Tibial artery (tissue), 4 donors: ENCODE results near the gene FBXO9.

Source experiments
- DNase-seq, 2 donors: peaks; one replicate each; pipeline ENCODE4 v3.0.0-alpha.2; 2019
- H3K27ac ChIP-seq, 2 donors: fragments of 200-600 bp; sonication (generic) in 1 of 2; 1 replicate in 1 of 2; 2 replicates in 1 of 2; pipeline ENCODE4 v1.5.1; 2018 to 2019; ENCODE audit warnings: mild to moderate bottlenecking in 1 of 2
- H3K27me3 ChIP-seq, 2 donors: fragments of 200-600 bp; sonication (generic) in 1 of 2; one replicate each; pipeline versions ENCODE4 v1.5.1 to v1.6.0; 2016 to 2019
- H3K36me3 ChIP-seq, 3 donors: fragments of 200-600 bp; sonication (generic) in 2 of 3; one replicate each; pipeline ENCODE4 v1.5.1; 2016 to 2019; ENCODE audit warnings: mild to moderate bottlenecking in 2 of 3
- H3K4me1 ChIP-seq, 4 donors: fragments of 200-600 bp; sonication (generic) in 2 of 4; 1 replicate in 3 of 4; 2 replicates in 1 of 4; pipeline ENCODE4 v1.5.1; 2016 to 2019
- H3K4me3 ChIP-seq, 2 donors: fragments of 200-600 bp; sonication (generic) in 1 of 2; 1 replicate in 1 of 2; 2 replicates in 1 of 2; pipeline ENCODE4 v1.5.1; 2018 to 2019; ENCODE audit warnings: mild to moderate bottlenecking in 2 of 2
- H3K9me3 ChIP-seq, 3 donors: fragments of 200-600 bp; sonication (generic) in 1 of 3; one replicate each; pipeline ENCODE4 v1.5.1; 2016 to 2019
- intact Hi-C: fragments of 100-400 bp; cut with DNase I; formaldehyde crosslinking; loops from one replicate; pipeline ENCODE4 v1.15.0; 2023; ENCODE audit warnings: low total_unique reads
- TF ChIP-seq, protein P1 (sequence below), 2 experiments: fragments of 200-600 bp in 1 of 2; fragments of 450-650 bp in 1 of 2; IDR thresholded peaks; one replicate each; pipeline ENCODE4 v1.5.1; 2017 to 2019; ENCODE audit warnings: antibody characterized with exemption in 2 of 2, mild to moderate bottlenecking in 1 of 2, moderate library complexity in 1 of 2

Gene FBXO9

GRCh38 chr6:53065266-53066076 lies at the start of gene FBXO9:
Gene FBXO9, plus strand, starts transcription at chr6:53065404. Its CDS starts 386 bp downstream, at chr6:53065790.
- intact Hi-C loops: loop anchor here (2.0 kb wide), 1 partner anchor 71 kb away; the partner anchor contains the start of gene GSTA4
- TF ChIP-seq, protein P1, sequence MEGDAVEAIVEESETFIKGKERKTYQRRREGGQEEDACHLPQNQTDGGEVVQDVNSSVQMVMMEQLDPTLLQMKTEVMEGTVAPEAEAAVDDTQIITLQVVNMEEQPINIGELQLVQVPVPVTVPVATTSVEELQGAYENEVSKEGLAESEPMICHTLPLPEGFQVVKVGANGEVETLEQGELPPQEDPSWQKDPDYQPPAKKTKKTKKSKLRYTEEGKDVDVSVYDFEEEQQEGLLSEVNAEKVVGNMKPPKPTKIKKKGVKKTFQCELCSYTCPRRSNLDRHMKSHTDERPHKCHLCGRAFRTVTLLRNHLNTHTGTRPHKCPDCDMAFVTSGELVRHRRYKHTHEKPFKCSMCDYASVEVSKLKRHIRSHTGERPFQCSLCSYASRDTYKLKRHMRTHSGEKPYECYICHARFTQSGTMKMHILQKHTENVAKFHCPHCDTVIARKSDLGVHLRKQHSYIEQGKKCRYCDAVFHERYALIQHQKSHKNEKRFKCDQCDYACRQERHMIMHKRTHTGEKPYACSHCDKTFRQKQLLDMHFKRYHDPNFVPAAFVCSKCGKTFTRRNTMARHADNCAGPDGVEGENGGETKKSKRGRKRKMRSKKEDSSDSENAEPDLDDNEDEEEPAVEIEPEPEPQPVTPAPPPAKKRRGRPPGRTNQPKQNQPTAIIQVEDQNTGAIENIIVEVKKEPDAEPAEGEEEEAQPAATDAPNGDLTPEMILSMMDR (IDR thresholded peaks at IDR 0.05): no peak
- peak; percentile 45 to 85 for DNase-seq

DNA sequence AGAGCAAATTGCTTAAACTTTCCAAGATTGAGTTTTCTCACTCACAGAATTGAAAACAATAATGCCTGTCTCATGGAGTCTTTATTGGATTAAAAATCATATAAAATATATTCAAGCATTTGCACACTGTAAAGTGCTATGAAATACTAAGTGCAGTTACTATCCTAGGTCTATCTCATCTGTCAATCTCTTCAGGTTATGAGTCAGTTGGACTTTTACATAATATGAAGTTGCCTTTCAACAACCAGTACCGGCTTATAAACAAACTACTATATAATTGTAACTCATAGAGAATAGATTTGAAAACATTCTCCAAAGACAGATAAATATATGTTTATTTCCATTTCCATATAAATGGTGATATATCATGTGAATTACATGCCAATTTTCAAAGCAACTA lies 49.7 kb upstream of the FBXO9 start:
- peaks cover 35 to 73% (median 66%) of the 10 kb centered on the region in 3 donors for H3K36me3 ChIP-seq

More at GRCh38 chr6:53065266-53066076, at the start of gene FBXO9:
- Histone ChIP-seq H3K9me3 (no peaks in the 10 kb centered on the region), H3K27ac (peak within 1 kb of the TSS; percentile 92 to 96), H3K4me3 (peak within 1 kb of the TSS; percentile 72 to 87), H3K27me3 (no peaks in the 10 kb centered on the region), H3K4me1 (peaks cover 0 to 44% (median 23%) of the 10 kb centered on the region in 4 donors), H3K36me3 (no peaks in the 10 kb centered on the region)

DNA sequence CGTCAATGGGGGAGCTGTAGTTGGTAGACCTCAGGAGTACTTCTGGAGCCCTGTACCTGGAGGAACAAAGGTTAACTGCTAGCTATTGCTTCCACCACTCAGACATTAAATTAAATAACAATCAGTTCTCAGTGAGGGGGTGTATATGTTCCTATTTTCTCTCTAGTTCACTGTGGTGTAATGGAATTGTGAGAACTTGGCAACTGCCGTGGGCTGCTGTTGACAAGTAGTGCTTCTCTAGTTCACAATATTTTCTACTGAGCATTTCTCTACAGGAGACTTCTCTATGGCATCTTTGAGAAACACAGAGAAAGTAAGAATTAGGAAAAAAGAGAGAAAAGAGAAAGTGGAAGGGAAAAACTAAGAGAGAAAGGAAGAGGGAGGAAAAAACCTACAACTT lies 46.8 kb upstream of the FBXO9 start:
- H3K36me3 ChIP-seq: peaks cover 18 to 45% (median 39%) of the 10 kb centered on the region in 3 donors
- intact Hi-C loops: no loop called here

More for the DNA sequence above, 49.7 kb upstream of the FBXO9 start:
- no peaks in the 10 kb centered on the region for H3K9me3 ChIP-seq
- no peak overlapping the region for H3K4me3 ChIP-seq
- intact Hi-C loops: no loop called here
- DNase-seq: no peak
- H3K4me1 ChIP-seq: peaks cover 0 to 25% (median 21%) of the 10 kb centered on the region in 4 donors
- TF ChIP-seq, protein P1 (IDR thresholded peaks at IDR 0.05): no peak
- no peaks in the 10 kb centered on the region for H3K27me3 ChIP-seq
- H3K27ac ChIP-seq: no peak overlapping the region

DNA sequence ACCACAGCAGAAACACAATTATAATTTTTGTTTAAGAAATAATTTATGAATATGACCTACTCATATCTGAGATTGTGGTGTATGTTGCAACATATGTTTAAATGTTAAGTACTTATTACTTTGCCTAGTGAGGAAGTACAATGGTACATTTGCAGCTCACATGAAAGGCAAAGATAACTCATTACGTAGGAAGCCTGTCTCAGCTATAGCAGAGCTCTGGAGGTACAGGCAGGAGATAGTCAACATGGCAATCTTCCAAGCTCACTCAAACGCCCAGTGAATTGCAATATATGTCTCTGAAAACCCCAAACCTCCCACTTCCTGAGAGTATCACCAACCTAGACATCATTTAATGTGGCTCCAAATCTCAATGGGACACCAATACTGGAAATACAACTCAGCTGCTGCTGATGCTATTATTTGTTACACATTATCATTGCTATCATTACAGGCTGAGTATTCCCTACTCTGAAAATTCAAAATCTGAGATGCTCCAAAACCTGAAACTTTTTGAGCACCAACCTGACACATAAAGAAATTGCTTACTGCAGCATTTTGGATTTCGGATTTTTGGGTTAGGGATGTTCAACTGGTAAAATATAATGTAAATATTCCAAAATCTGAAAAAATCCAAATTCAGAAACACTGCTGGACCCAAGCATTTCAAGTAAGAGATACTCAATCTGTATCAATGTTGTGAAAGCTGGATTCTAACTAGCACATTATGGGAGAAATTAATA lies 45.0 kb upstream of the FBXO9 start:
- peaks cover 0 to 3% (median 2%) of the 10 kb centered on the region in 4 donors for H3K4me1 ChIP-seq
- H3K9me3 ChIP-seq: no peaks in the 10 kb centered on the region
- no peak overlapping the region for H3K4me3 ChIP-seq
- H3K27me3 ChIP-seq: no peaks in the 10 kb centered on the region
- H3K36me3 ChIP-seq: peaks cover 18 to 45% (median 40%) of the 10 kb centered on the region in 3 donors
- no peak for DNase-seq
- TF ChIP-seq, protein P1 (IDR thresholded peaks at IDR 0.05): no peak
- no peak overlapping the region for H3K27ac ChIP-seq
- intact Hi-C loops: no loop called here

More for the DNA sequence above, 46.8 kb upstream of the FBXO9 start:
- no peak overlapping the region for H3K27ac ChIP-seq
- TF ChIP-seq, protein P1 (IDR thresholded peaks at IDR 0.05): no peak
- DNase-seq: no peak
- H3K9me3 ChIP-seq: no peaks in the 10 kb centered on the region
- H3K4me1 ChIP-seq: peaks cover 0 to 21% (median 17%) of the 10 kb centered on the region in 4 donors
- no peak overlapping the region for H3K4me3 ChIP-seq
- no peaks in the 10 kb centered on the region for H3K27me3 ChIP-seq

DNA sequence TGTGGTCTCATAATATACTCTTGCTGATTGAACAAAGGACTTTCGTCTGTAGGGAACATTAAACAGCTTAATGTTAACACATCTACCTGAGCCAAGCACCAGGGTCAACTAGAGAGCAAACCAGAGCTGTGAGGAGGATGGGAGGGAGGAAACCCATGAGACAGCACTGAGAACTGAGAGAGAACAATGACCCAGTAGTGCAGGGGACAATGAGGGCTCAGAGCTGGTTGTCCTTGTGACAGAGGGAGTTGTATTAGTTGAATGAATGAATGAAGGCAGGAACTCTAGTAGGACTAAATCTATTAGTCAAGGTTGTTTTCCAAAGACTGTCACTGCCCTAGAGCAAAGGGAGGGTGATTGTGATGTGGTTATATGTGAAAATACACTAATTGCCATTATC lies 41.9 kb upstream of the FBXO9 start:
- H3K9me3 ChIP-seq: no peaks in the 10 kb centered on the region
- H3K27ac ChIP-seq: no peak overlapping the region
- H3K27me3 ChIP-seq: no peaks in the 10 kb centered on the region
- TF ChIP-seq, protein P1 (IDR thresholded peaks at IDR 0.05): no peak
- H3K4me3 ChIP-seq: no peak overlapping the region
- intact Hi-C loops: no loop called here
- H3K4me1 ChIP-seq: no peaks in the 10 kb centered on the region
- no peak for DNase-seq
- H3K36me3 ChIP-seq: peaks cover 18 to 39% (median 35%) of the 10 kb centered on the region in 3 donors
